Smooth muscle cell (in vitro differentiated cells): Measurements from ENCODE around the gene RRAGB. TPM values are rescaled to one million over a fixed set of nuclear protein-coding genes. Genes with fewer than 3 reads are reported as not detected.

Source experiments
- DNase-seq: peaks from one replicate; lab custom pipeline; 2025; ENCODE audit not compliant: unreplicated experiment; lab: John Stamatoyannopoulos, UW
- H2AFZ ChIP-seq: fragments of 200-600 bp; sonication (generic); 2 replicates; pipeline ENCODE4 v1.6.0; 2016; ENCODE audit warnings: antibody characterized with exemption, low read depth, mild to moderate bottlenecking
- H3F3A ChIP-seq: fragments of 200-600 bp; sonication (generic); 2 replicates; pipeline ENCODE4 v1.6.0; 2017; ENCODE audit warnings: antibody characterized with exemption, low read depth
- H3K27ac ChIP-seq: fragments of 200-600 bp; sonication (generic); 2 replicates; pipeline ENCODE4 v1.5.1; 2016; ENCODE audit warnings: low read depth, mild to moderate bottlenecking
- H3K27me3 ChIP-seq: fragments of 200-600 bp; sonication (generic); 2 replicates; pipeline ENCODE4 v1.6.1; 2016; ENCODE audit warnings: low read depth, mild to moderate bottlenecking
- H3K36me3 ChIP-seq: fragments of 200-600 bp; sonication (generic); 2 replicates; pipeline ENCODE4 v1.5.1; 2016; ENCODE audit warnings: low read depth
- H3K4me1 ChIP-seq: fragments of 200-600 bp; sonication (generic); 2 replicates; pipeline ENCODE4 v1.5.1; 2016; ENCODE audit warnings: low read depth
- H3K4me2 ChIP-seq: fragments of 200-600 bp; sonication (generic); 2 replicates; pipeline ENCODE4 v1.6.0; 2016; ENCODE audit warnings: mild to moderate bottlenecking
- H3K4me3 ChIP-seq: fragments of 200-600 bp; sonication (generic); 2 replicates; pipeline ENCODE4 v1.5.1; 2016; ENCODE audit warnings: mild to moderate bottlenecking
- H3K79me2 ChIP-seq: fragments of 200-600 bp; sonication (generic); 2 replicates; pipeline ENCODE4 v1.6.0; 2016; ENCODE audit warnings: low read depth, mild to moderate bottlenecking
- H3K9ac ChIP-seq: fragments of 200-600 bp; sonication (generic); 2 replicates; pipeline ENCODE4 v1.6.0; 2016; ENCODE audit warnings: low read depth
- H3K9me3 ChIP-seq: fragments of 200-600 bp; sonication (generic); replicated peaks from 2 replicates; pipeline ENCODE4 v1.5.1; 2016; ENCODE audit warnings: low read depth
- H4K20me1 ChIP-seq: fragments of 200-600 bp; sonication (generic); 2 replicates; pipeline ENCODE4 v1.6.0; 2016; ENCODE audit warnings: low read depth
- WGBS: methylation state at CpG from one replicate; pipeline ENCODE4 v1.1.7; 2016; ENCODE audit warnings: low lambda C conversion rate; 5-methylcytosine and 5-hydroxymethylcytosine counted together
- polyA plus RNA-seq: library from polyadenylated mRNA; unstranded; fragments of >200 nt; fragmentation: Nextera tagmentation; extraction: Ambion mirVana; gene quantifications from 2 replicates; pipeline ENCODE4 v1.2.1, GENCODE V29; 2016
- total RNA-seq: library from RNA; depleted of rRNA; stranded (reverse); fragments of >200 nt; gene quantifications from 2 replicates; pipeline ENCODE4 v1.2.3, GENCODE V29; 2014
- TF ChIP-seq, protein P1 (sequence below): fragments of 200-600 bp; sonication (generic); IDR thresholded peaks from 2 replicates; pipeline ENCODE4 v1.5.1; 2017; ENCODE audit warnings: borderline replicate concordance, mild to moderate bottlenecking, antibody characterized with exemption; ENCODE audit not compliant: insufficient read depth, poor library complexity, severe bottlenecking

The RRAGB gene
- total and polyA plus RNA-seq, 2 experiments from 2014 or later, result 21.3 to 26.0 TPM

- Histone ChIP-seq H3K27me3 (no peaks in the 10 kb centered on the region), H3F3A (no peaks in the 10 kb centered on the region), H3K9ac (no peak overlapping the region), H3K79me2 (no peaks in the 10 kb centered on the region), H3K27ac (no peak overlapping the region), H3K9me3 (peaks cover 19% of the 10 kb centered on the region), H3K4me1 (no peaks in the 10 kb centered on the region), H3K36me3 (no peaks in the 10 kb centered on the region), H2AFZ (no peak overlapping the region), H3K4me3 (no peak overlapping the region), H3K4me2 (no peak overlapping the region), H4K20me1 (no peaks in the 10 kb centered on the region)
- no peak for DNase-seq
- 58% methylated on average over 1 of the region's 1 CpG for WGBS
- TF ChIP-seq, protein P1, sequence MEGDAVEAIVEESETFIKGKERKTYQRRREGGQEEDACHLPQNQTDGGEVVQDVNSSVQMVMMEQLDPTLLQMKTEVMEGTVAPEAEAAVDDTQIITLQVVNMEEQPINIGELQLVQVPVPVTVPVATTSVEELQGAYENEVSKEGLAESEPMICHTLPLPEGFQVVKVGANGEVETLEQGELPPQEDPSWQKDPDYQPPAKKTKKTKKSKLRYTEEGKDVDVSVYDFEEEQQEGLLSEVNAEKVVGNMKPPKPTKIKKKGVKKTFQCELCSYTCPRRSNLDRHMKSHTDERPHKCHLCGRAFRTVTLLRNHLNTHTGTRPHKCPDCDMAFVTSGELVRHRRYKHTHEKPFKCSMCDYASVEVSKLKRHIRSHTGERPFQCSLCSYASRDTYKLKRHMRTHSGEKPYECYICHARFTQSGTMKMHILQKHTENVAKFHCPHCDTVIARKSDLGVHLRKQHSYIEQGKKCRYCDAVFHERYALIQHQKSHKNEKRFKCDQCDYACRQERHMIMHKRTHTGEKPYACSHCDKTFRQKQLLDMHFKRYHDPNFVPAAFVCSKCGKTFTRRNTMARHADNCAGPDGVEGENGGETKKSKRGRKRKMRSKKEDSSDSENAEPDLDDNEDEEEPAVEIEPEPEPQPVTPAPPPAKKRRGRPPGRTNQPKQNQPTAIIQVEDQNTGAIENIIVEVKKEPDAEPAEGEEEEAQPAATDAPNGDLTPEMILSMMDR, result no peak
These were observed 7.8 kb upstream of the RRAGB start for GRCh38 chrX:55709735-55710134.

DNA sequence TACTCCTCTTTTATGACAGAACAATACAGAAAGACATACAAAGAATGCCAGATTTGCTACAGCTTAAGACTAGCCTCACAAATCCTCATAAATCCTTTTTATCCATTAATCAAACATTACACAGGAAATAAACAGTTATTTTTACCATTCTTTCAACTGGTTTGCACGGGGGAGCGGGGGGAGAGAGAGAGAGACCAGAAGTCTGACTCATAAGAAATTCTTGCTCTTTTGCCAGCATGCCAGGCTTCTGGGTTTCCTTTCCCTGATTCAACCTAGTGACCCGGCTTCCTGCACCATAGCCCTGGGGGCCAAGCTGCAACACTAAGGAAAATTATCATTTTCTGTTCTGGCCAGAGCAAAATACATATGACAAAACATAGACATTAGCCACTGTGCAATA is 6.8 kb upstream of the RRAGB start:
- no peak overlapping the region for H3K27ac ChIP-seq

DNA sequence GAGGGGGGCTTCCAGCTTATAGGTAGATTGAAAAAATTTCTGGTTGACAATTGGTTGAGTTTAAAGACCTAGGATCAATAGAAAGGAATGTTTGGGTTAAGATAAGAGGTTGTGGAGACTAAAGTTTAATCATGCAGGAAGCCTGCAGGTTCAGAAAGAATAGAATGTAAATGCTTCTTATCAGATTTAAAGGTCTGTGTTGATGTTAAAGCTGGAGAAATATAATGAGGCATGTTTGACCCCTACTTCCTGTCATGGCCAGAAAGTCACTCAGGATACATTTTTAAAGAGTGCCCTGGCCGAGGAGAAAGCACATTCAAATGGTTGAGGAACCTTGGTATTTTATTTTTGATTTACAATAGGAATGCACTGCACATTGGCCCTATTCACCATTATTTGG is 3.9 kb upstream of the RRAGB start:
- Histone ChIP-seq H3K4me2 (no peak overlapping the region), H3K4me3 (no peak overlapping the region), H3K9ac (no peak overlapping the region), H3K27ac (no peak overlapping the region), H4K20me1 (no peaks in the 10 kb centered on the region), H3K27me3 (no peaks in the 10 kb centered on the region), H3K36me3 (no peaks in the 10 kb centered on the region), H2AFZ (no peak overlapping the region), H3K79me2 (peaks cover 3% of the 10 kb centered on the region), H3F3A (no peaks in the 10 kb centered on the region), H3K4me1 (no peaks in the 10 kb centered on the region), H3K9me3 (peaks cover 12% of the 10 kb centered on the region)
- no peak for DNase-seq
- TF ChIP-seq, protein P1, result no peak
- 52% methylated on average over 1 of the region's 1 CpG for WGBS

More for the DNA sequence above, 6.8 kb upstream of the RRAGB start:
- Histone ChIP-seq H3K9ac (no peak overlapping the region), H3K4me3 (no peak overlapping the region), H3K9me3 (peaks cover 19% of the 10 kb centered on the region), H3K27me3 (no peaks in the 10 kb centered on the region), H3K36me3 (no peaks in the 10 kb centered on the region), H3K4me2 (no peak overlapping the region), H3K79me2 (no peaks in the 10 kb centered on the region), H4K20me1 (no peaks in the 10 kb centered on the region), H3F3A (no peaks in the 10 kb centered on the region), H3K4me1 (no peaks in the 10 kb centered on the region), H2AFZ (no peak overlapping the region)
- DNase-seq, result no peak
- WGBS, result 58% methylated on average over 3 of the region's 3 CpGs
- TF ChIP-seq, protein P1, result no peak

- Histone ChIP-seq H2AFZ (no peak overlapping the region), H3K4me2 (no peak overlapping the region), H3K4me1 (no peaks in the 10 kb centered on the region), H3K9me3 (peaks cover 8% of the 10 kb centered on the region), H3F3A (no peaks in the 10 kb centered on the region), H3K27me3 (no peaks in the 10 kb centered on the region), H3K4me3 (no peak overlapping the region), H4K20me1 (no peaks in the 10 kb centered on the region), H3K36me3 (no peaks in the 10 kb centered on the region), H3K79me2 (peaks cover 7% of the 10 kb centered on the region), H3K27ac (no peak overlapping the region), H3K9ac (no peak overlapping the region)
- DNase-seq, result no peak
- WGBS, result 74% methylated on average over 5 of the region's 5 CpGs
- TF ChIP-seq, protein P1, result no peak
These were observed 3.4 kb upstream of the RRAGB start for GRCh38 chrX:55714161-55714560.
